Inflammatory macrophage treated with lipopolysaccharide for 1 hour (primary cell): Measurements from ENCODE around the gene LTBP3.

Source experiments
- DNase-seq, 2 donors: peaks; one replicate each; pipeline ENCODE4 v3.0.0-alpha.2; 2020 to 2022

The LTBP3 gene

DNA sequence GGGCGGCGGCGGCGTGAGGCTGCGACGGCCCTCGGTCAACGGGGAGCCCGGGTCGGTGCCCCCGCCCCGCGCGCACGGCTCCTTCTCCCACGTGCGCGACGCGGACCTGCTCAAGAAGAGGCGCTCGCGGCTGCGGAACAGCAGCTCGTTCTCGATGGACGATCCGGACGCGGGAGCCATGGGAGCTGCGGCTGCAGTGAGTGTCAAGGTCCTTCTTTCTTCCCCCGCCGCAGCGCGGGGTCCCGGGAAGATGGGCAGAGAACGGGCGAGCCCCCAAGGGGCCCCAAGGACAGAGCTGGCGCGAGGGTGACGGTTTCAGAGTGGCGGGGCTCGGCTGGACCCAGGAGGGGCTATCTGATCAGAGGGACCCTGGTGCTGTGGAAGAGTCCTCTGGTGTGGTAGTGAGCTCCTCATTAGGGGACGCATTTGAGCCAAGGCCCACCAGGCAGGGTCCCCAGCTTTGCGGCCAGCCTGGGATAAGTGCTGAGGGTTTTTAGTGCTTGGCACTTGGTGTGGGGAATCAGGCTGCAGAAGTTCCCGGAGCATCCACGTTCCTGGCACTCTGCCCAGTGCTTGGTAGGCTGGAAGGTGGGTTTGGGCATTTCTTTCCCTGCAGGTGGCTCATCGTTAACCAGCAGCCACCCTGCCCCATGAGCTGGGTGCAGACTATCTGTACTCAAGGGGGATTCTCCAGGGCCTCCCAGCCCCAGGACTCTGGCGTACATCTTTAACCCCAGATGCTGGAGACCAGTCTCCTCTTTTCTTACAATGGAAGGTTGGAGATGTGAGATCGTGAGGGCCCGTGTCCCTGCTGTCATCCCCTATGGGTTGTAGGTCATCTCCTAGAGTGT, 27.5 kb upstream of the LTBP3 start:
- DNase-seq = no peak

DNA sequence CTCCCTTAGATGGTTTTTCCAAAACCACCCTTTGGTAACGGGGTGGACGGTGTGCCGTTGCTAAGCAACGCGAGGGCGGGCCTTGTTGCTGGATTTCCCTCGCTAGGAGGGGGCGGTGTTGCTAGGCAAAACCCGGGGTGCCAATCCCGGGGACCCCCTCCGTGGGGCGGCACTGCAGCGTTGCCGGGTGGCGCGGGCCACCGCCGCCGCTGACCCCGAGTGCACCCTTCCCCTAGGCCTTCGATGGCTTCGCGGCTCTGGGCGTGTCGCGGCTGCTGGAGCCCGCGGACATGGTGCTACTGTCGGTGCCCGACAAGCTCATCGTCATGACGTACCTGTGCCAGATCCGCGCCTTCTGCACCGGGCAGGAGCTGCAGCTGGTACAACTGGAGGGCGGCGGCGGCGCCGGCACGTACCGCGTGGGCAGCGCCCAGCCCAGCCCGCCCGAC, 26.6 kb upstream of the LTBP3 start:
- no peak for DNase-seq

DNA sequence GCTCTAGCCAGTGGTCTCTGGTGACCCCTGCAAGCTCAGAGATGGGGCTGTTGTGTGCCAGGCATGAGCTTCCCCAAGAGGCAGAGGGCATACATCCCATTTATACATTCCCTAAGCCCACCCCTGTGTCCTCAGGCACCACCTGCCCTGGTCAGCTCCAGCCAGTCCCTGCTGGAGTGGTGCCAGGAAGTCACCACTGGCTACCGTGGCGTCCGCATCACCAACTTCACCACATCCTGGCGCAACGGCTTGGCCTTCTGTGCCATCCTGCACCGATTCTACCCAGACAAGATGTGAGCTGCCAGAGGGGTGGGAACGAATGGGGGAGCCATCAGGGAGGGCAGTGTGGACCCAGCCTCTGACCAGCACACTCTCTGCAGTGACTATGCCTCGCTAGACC, 25.9 kb upstream of the LTBP3 start:
- DNase-seq = no peak

GRCh38 chr11:65583589-65583988, 25.4 kb upstream of the LTBP3 start:
- DNase-seq = no peak

GRCh38 chr11:65581928-65582327, 23.8 kb upstream of the LTBP3 start:
- no peak for DNase-seq

DNA sequence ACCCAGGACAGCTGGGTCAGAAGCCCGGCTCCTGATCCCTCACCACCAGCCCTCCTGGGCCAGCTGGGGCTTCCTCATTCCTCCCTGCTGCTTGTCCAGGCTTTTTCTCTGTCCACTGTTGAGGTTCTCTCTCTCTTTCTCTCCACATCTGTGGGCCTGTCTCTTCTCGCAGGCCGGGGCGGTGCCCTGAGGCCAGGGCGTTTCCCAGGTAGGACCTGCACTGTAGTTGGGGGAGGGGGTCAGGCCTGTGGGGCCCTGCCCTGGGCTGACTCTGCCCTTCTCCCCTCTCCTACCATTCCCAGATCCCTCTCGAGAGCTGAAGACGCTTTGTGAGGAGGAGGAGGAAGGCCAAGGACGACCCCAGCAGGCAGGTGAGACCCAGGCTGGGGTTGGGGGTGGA, 22.6 kb upstream of the LTBP3 start:
- DNase-seq = no peak

DNA sequence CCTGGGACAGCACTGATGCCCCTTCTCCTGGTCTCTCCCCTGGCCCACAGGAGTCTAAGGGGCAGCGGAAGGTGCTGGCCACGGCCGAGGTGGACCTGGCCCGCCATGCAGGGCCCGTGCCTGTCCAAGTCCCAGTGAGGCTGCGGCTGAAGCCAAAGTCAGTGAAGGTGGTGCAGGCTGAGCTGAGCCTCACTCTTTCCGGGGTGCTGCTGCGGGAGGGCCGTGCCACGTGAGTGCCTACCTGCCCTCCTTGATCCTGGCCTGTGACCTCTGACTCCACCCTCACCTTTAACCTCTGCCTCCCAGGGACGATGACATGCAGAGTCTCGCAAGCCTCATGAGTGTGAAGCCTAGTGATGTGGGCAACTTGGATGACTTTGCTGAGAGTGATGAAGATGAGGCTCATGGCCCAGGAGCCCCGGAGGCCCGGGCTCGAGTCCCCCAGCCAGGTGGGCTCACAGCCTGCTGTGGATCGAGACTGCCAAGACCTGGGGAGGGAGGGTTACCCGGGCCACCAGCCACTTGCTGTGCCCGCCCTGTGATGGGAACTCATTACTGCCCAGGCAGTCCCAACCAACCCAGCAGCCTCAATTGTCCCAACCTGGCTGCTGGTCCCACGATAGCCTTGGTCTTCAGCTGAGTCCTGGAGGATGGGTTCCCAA, 22.0 kb upstream of the LTBP3 start:
- DNase-seq = no peak

- DNase-seq = no peak
Observed at GRCh38 chr11:65579291-65579690, 21.1 kb upstream of the LTBP3 start.

DNA sequence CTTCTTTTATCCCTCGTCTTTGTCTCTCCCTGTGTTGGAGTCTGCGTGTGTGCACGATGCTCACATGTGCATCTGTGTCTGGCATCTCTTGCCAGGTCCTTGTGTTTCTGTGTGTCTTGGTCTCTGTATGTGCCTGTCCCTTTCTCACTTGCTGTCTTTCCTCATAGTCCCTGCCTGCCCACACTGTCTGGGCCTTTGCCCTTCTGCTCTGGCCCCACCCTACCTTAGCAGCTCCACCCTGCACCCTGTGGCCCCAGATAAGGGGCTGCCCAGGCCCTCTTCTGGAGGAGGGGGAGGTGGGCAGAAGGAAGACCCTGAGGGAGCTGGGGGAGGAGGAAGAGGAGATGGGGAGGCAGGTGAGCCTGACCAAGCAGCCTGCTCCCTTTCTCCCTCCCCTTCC, 20.5 kb upstream of the LTBP3 start:
- no peak for DNase-seq

- DNase-seq = no peak
Observed at GRCh38 chr11:65578134-65578533, 20.0 kb upstream of the LTBP3 start.

DNA sequence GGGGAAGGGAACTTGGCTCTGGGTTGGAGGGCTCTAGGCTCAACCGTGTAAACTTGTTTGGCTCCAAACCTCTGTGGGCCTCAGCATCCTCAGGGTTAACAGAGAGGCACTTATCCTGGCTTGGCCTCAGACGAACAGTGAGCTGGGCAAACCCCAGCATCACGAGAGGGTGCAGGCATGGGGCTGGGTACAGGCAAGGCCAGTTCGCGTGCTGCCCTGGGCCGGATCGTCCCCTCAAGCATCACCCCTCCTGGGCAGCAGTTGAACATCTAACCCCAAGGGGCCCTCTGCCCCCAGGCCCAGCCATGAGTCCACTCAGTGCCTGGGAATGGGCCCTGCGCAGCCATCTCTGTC, 19.6 kb upstream of the LTBP3 start:
- DNase-seq = no peak

DNA sequence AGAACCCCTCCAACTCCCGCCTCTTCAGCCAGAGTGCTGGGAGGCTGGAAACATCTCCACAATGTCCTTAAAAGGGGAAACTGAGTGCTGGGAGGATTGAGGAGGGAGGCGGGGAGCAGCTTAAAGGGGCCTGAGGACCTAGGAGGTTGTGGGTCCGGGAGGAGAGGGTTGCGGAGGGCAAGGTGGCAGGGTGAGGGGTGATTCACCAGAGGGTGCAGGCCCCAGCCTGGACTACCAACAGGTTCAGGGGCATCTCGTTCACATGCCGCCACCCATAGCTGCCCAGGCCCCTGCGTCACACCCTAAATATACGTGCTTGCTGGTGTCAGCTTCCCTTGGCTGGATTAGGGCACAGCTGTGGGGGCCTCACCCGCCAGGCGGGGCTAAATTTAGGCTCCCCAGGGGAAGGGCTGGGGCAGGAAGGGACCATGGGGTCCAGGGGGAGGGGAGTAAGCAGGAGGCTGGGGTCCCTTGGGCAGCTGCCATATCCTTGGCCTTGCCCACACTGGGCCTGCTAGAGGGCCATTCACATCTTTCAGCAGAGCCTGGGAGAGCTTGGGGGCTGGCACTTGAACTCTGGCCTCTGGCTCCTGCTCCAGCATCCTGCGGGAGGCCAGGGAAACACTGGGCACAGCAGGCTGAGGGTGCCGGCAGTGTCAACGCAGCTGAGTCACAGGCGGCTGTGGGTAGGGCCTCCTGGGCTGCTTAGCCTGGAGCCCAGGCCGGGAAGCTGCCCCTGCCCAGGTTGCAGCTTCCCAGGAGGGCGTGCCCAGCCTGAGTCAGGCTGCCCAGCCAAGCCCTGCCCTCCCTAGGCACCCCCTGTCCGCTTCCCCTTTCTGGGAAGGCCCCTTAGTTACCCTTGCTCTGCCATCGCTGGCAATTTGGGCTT, 19.0 kb upstream of the LTBP3 start:
- peak; percentile 88 to 96 for DNase-seq

DNA sequence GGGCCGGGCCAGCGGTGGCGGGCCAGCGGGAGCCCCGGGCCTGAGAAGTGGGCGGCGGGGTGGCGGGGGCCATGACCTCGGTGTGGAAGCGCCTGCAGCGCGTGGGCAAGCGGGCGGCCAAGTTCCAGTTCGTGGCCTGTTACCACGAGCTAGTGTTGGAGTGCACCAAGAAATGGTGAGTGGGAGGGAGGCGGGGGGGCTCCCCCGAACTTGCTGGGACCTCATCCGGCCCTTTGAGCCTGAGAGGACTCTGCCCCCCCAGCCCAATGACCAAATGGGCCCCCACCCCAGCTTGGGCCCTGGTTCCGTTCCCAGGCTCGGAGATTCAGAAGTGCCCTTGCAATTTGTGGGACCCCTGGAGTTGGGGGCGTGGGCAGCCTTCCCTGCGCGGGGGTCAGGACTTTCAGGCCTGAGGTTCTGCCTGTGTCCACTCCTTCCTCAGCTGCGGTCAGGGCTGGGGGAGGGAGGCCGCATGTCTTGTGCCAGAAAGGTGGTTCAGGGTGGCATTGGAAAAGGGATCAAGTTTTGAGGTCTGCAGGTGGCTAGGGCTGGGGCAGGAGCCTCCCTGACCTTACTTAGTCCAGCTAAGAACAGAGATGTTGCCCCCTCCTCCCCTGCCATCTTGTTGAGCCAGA, 18.2 kb upstream of the LTBP3 start:
- peak; percentile 58 to 68 for DNase-seq

GRCh38 chr11:65575568-65576231, 17.5 kb upstream of the LTBP3 start, which contains the start of gene EHBP1L1:
Gene EHBP1L1, plus strand, starts transcription at chr11:65576053. Its CDS starts 250 bp downstream, at chr11:65576303.
- peak; percentile 74 to 85 for DNase-seq

DNA sequence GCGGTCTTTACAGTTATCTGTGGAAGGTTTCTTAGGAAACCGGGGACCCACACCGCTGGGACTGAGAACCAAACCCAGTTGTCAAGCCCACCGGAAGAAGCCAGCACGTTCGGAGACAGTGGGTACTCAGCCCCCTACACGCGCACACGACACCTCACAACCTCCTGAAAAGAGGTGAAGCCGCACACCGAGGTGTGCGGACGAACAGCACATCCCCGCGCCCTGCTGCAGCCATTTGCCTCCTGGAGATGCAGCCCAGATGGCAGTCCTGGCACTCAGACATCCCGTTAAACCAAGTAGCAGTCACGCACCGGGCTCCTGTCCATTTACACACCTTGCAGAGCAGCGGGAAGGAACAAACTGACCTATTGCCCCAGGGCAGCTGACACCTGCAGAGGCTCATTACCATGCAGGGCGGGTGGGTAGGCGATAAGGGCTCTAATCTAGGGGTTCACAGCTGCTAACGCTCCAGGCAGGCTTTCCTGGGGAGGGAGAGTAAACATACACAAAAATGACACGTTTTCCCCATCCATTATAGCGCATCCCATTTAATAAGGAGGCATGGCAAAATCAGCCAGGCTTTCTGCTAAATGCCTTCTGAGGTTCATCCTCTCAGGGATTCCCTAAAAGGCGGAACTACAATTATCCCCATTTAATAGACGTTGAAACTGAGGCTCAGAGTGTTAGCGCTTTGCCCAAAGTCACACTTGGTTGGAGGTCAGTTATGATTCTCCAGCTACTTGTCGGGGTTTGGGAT, 16.8 kb upstream of the LTBP3 start:
- DNase-seq = no peak

DNA sequence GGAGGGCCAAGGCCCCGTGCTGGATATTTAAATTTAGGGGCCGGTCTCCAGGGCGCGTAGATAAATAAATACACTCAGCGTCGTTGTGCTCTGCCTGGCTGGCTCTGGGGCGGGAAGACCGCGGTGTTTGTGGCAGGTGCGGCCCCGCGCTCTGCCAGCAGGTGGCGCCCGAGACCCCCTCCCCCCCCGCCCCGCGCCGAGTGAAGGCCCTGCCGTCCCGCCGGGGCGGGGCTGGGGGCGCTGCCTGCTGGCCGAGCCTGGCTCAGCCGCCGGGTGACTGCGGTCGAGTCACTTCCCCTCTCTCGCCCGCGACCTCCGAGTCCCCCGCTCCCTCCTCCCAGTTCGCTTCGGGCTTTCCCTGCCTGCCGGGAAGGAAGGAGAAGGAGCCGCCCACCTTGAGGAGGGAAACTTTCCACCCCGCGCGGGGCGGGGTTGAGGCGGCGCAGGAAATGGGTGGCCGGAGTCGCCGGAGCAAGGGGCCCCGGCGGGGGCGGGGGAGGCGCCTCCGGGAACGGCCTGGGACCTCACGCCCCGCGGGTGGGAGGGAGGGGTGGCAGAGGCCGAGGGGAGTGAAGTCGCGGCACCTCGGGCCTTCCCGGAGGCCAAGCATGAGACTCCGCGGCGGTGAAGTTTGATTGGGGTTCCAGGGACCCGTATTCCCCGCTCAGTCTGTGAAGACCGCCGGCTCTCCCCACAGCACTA, 16.1 kb upstream of the LTBP3 start:
- peak; percentile 97 to 98 for DNase-seq

DNA sequence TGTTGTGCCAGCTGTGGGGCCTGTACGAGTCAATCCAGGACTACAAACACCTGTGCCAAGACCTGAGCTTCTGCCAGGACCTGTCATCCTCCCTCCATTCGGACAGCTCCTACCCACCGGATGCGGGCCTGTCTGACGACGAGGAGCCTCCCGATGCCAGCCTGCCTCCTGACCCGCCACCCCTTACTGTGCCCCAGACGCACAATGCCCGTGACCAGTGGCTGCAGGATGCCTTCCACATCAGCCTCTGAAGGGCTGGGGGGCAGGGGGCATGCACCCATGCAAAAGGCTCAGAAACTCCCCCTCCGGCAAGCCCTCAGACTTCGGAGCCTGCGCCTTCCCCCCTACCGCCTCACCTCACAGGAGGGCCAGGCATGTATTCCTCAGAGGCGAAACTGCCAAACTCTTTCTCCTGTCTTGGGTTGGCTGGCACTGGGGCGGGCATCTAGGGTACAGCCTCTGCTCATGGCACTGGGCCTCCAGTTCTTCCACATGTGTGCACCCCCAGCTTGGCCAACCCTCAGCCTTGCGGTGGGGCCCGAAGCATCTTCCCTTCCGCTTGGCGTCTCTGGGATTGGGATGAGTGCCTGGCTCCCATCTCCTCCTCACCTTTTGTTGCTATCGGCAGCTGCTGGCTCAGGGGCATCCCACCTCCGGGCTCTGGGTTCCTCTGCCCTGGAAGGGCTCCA, 15.4 kb upstream of the LTBP3 start:
- DNase-seq = no peak

DNA sequence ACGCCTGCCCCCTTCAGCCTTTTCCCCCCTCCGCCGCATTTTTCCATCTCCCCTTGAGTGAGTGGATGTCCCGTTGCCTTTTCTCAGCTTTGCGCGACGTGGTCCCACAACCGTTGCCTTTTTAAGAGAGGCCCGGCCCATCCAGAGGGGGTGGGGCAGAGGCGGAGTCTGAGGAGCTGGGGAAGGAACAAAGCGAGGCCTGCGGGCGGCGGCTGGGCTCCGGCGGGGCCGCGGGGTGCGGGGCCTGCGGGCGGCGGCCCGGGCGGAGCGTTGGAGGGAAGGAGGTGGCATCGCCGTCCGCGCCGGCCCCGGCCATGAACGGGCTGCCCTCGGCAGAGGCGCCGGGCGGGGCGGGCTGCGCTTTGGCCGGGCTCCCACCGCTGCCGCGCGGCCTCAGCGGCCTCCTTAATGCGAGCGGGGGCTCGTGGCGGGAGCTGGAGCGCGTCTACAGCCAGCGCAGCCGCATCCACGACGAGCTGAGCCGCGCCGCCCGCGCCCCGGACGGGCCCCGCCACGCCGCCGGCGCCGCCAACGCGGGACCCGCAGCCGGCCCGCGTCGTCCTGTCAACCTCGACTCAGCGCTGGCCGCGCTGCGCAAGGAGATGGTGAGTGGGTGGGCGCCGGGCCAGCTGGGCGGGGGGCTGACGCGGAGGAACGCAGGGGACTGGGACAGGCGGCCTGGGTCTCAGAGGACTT, 14.3 kb upstream of the LTBP3 start, which contains the start of gene FAM89B:
Gene FAM89B, plus strand, starts transcription at position 183 of the 696 bp plus-strand sequence. Its CDS starts 132 bp downstream, at position 315.
- DNase-seq = peak; percentile 74 to 92

DNA sequence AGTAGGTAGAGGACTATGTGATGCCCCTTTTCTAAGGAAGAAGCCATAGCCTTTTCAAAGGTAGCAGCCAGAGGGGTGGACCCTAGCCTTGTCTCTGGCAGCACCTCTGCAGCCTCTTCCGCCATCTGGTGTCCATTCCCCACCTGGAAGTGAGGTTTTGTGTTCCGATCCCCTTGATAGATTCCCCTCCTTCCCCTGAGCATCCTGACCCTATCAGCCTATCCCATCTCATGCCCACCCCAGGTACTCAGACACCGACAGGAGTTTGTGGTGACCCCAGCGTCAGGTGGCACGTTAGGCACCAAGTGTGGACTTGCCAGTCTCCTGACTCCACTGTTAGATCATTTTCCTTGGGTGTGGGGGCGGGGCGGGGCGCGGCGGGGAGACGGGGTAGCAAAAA, 13.8 kb upstream of the LTBP3 start:
- no peak for DNase-seq
